ENCODE measurements around the gene DHRS4.

The DHRS4 gene
- 7.0 to 7.9 reads per million in 2 donors for total RNA-seq

- DNase-seq = peak; percentile 81
Observed at GRCh38 chr14:23953464-23954278, at the start of gene DHRS4. DHRS4 (plus strand) TSS chr14:23953770; CDS start chr14:23953789, 19 bp downstream.

- no peak for DNase-seq
Observed at GRCh38 chr14:23910101-23910875, 43.3 kb upstream of the DHRS4 start.

GRCh38 chr14:23910876-23911210 lies 42.7 kb upstream of the DHRS4 start:
- no peak for DNase-seq

- no peak for DNase-seq
Observed at GRCh38 chr14:23915559-23915958, 38.0 kb upstream of the DHRS4 start.

GRCh38 chr14:23916004-23916403 lies 37.6 kb upstream of the DHRS4 start:
- no peak for DNase-seq

GRCh38 chr14:23916446-23916845 lies 37.1 kb upstream of the DHRS4 start:
- DNase-seq = no peak

- no peak for DNase-seq
Observed at GRCh38 chr14:23922545-23922944, 31.0 kb upstream of the DHRS4 start.

- DNase-seq = no peak
Observed at GRCh38 chr14:23925523-23926075, 28.0 kb upstream of the DHRS4 start.

GRCh38 chr14:23926543-23926942 lies 27.0 kb upstream of the DHRS4 start:
- no peak for DNase-seq

- no peak for DNase-seq
Observed at GRCh38 chr14:23929136-23929535, 24.4 kb upstream of the DHRS4 start.

GRCh38 chr14:23929822-23930294 lies 23.7 kb upstream of the DHRS4 start:
- DNase-seq = peak; percentile 83

- no peak for DNase-seq
Observed at GRCh38 chr14:23930742-23931141, 22.8 kb upstream of the DHRS4 start.

GRCh38 chr14:23931721-23932289 lies 21.8 kb upstream of the DHRS4 start:
- no peak for DNase-seq

- DNase-seq = no peak
Observed at GRCh38 chr14:23932639-23933038, 20.9 kb upstream of the DHRS4 start.

GRCh38 chr14:23933108-23933741 lies 20.3 kb upstream of the DHRS4 start:
- DNase-seq = no peak

GRCh38 chr14:23933742-23934128 lies 19.8 kb upstream of the DHRS4 start:
- no peak for DNase-seq

GRCh38 chr14:23935158-23935557 lies 18.4 kb upstream of the DHRS4 start:
- DNase-seq = no peak

- DNase-seq = no peak
Observed at GRCh38 chr14:23936084-23936829, 17.3 kb upstream of the DHRS4 start.

GRCh38 chr14:23937203-23937602 lies 16.4 kb upstream of the DHRS4 start:
- DNase-seq = no peak

GRCh38 chr14:23938823-23939222 lies 14.7 kb upstream of the DHRS4 start:
- no peak for DNase-seq

- DNase-seq = no peak
Observed at GRCh38 chr14:23939607-23940326, 13.8 kb upstream of the DHRS4 start.
